ENCODE measurements around the gene SLC22A5. TPM values are rescaled to one million over a fixed set of nuclear protein-coding genes. Genes with fewer than 3 reads are reported as not detected.

SLC22A5 gene
- total RNA-seq, 4 donors from 2014 or later: 13.2 to 25.4 (median 15.7) TPM

GRCh38 chr5:132421462-132421861 lies 52.0 kb downstream of the SLC22A5 start:
- DNase-seq (ENCODE audit: low spot score in 2 of 2): peak in 1 of 2 donors; percentile 63
- 87 to 96% methylated on average over 3 of the region's 3 CpGs for WGBS, 2 donors
- no peak overlapping the region for H3K4me3 ChIP-seq (ENCODE audit: low read depth, poor library complexity, severe bottlenecking)
- intact Hi-C loops (cut with DNase I; ENCODE audit: low total_unique reads): loop anchor here (5.0 kb wide), 1 partner anchor 66 kb away; no protein-coding TSS in a partner anchor
- TF ChIP-seq CTCF (IDR thresholded peaks at IDR 0.05) (no peak), POLR2A (IDR thresholded peaks at IDR 0.05) (no peak)

DNA sequence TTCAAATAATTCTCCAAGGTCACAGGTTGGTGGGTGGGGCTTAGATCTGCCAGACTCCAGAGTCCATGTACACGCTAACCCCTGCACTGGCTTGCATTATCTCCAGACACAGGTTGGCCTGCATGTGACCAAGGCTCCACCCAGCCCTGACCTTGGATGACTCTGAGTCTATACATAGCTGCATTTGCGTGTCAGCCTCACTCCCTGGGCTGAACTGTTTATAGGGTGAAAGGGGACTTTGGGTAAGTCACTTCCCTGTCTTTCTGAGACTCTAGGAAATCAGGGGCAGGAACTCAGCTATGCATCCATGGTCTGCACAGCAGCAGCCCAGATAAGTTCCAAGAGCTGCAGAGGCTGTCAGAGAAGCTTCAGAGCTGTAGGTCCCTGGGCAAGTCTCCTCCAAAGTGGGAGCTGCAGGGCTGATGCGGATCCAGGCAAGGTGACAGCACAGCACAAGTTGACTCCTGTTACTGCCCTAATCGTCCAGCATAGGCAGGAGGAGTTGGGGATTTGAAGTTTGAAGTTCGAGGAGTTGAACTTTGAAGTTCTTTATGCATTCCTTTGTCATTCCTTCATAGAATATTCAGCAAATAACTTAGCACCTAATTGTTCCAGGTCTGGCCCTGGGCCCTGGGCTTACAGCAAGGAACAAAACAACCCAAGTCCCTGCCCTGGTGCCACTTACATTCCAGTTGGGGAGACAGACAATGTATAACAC lies 53.4 kb downstream of the SLC22A5 start:
- TF ChIP-seq POLR2A (IDR thresholded peaks at IDR 0.05) (no peak), CTCF (IDR thresholded peaks at IDR 0.05) (no peak)
- no peak overlapping the region for H3K4me3 ChIP-seq (ENCODE audit: low read depth, poor library complexity, severe bottlenecking)
- DNase-seq (ENCODE audit: low spot score in 2 of 2): peak in 1 of 2 donors; percentile 85
- 42 to 45% methylated on average over 5 of the region's 5 CpGs for WGBS, 2 donors
- intact Hi-C loops (cut with DNase I; ENCODE audit: low total_unique reads): loop anchor here (5.0 kb wide), 1 partner anchor 64 kb away; no protein-coding TSS in a partner anchor

GRCh38 chr5:132423438-132423898 lies 54.0 kb downstream of the SLC22A5 start:
- DNase-seq (ENCODE audit: low spot score in 2 of 2): peak in 1 of 2 donors; percentile 56
- TF ChIP-seq POLR2A (IDR thresholded peaks at IDR 0.05): no peak
- TF ChIP-seq CTCF (IDR thresholded peaks at IDR 0.05): no peak
- intact Hi-C loops (cut with DNase I; ENCODE audit: low total_unique reads): loop anchor here (5.0 kb wide), 1 partner anchor 64 kb away; no protein-coding TSS in a partner anchor
- 61 to 74% methylated on average over 3 of the region's 3 CpGs for WGBS, 2 donors
- no peak overlapping the region for H3K4me3 ChIP-seq (ENCODE audit: low read depth, poor library complexity, severe bottlenecking)

DNA sequence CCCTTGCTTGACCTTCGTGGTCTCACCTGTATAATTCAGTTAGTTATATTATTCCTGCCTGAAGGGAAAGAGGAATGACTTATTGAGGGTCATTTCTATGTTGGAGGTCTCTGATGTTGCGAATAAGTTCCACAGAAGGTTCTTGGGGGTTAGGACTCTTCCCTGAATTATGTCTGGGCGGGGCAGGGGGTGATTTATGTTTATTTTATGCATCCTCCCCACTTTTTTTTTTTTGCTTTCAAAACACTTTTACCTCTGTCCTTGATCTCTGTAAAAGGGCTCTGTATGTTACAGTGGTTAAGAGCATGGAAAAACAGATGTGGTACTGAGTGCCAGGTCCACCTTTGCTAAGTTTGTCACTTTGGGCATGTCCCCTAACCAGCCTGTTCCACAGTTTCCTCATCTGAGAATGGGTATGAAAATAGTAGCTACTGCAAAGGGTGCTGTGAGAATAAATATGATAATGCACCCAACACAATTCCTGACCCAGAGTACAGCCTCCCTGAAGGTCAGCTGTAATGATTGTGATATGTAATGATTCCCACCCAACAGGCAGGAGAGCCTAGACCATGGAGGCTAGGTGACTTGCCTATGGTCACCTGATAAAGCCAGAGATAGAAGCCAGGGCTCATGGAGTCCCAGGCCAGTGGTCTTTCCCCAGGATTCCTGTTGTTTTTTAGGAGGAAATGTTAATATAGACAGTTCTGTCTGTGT lies 54.8 kb downstream of the SLC22A5 start:
- no peak overlapping the region for H3K4me3 ChIP-seq (ENCODE audit: low read depth, poor library complexity, severe bottlenecking)
- TF ChIP-seq CTCF (IDR thresholded peaks at IDR 0.05) (no peak), POLR2A (IDR thresholded peaks at IDR 0.05) (no peak)
- intact Hi-C loops (cut with DNase I; ENCODE audit: low total_unique reads): loop anchor here (5.0 kb wide), 1 partner anchor 63 kb away; no protein-coding TSS in a partner anchor
- 87 to 91% methylated on average over 3 of the region's 3 CpGs for WGBS, 2 donors
- peak in 1 of 2 donors; percentile 13 for DNase-seq (ENCODE audit: low spot score in 2 of 2)

DNA sequence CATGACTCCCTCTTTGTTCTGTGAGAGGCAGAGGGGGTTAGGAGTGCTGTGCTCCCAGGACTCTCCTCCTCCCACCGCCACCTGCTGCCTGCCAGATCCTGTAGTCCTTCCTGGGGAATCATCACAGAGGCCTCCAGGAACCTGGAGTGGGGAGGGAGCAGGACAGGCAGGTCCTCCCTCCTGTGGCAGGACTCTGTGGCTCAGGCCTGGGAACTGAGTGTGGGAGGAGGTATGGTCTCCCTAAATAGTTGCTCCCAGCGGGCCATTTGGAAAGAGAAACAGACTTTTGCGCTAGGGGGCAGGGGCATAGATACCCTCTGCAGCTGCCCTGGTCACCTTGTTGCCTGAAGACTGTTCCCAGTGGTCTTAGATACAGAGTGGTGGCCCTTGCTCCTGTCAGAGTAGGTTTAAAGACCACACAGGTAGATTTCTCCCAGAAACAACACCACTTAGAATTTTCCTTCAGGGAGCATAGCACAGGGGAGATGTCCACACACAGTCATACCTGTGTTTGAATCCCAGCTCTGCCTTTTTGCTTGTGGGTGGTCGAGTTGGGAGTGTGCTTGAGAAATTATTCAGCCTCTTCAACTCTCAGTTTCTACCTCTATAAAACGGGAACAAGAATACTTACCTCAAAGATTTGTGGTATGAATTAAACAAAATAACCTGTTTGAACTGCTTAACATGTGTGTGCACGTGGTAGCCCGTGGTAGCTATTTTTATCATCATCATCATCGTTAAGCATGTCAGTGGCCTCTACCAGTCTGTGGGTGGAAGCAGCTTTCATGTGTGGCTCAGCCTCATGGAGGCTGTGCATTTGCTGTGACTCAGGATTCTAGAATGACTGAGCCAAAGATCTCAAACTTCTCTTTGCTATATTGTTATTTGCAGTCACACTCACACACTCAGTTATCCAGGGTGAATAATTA lies 55.8 kb downstream of the SLC22A5 start:
- intact Hi-C loops (cut with DNase I; ENCODE audit: low total_unique reads): no loop called here
- no peak overlapping the region for H3K4me3 ChIP-seq (ENCODE audit: low read depth, poor library complexity, severe bottlenecking)
- DNase-seq (ENCODE audit: low spot score in 2 of 2): peak in 1 of 2 donors; percentile 79
- 49 to 58% methylated on average over 8 of the region's 8 CpGs for WGBS, 2 donors
- TF ChIP-seq POLR2A (IDR thresholded peaks at IDR 0.05) (no peak), CTCF (IDR thresholded peaks at IDR 0.05) (no peak)
